ENCODE measurements around the gene MME.

GRCh38 chr3:155202626-155203025, 122.5 kb downstream of the MME start:
- TF ChIP-seq, protein P1, sequence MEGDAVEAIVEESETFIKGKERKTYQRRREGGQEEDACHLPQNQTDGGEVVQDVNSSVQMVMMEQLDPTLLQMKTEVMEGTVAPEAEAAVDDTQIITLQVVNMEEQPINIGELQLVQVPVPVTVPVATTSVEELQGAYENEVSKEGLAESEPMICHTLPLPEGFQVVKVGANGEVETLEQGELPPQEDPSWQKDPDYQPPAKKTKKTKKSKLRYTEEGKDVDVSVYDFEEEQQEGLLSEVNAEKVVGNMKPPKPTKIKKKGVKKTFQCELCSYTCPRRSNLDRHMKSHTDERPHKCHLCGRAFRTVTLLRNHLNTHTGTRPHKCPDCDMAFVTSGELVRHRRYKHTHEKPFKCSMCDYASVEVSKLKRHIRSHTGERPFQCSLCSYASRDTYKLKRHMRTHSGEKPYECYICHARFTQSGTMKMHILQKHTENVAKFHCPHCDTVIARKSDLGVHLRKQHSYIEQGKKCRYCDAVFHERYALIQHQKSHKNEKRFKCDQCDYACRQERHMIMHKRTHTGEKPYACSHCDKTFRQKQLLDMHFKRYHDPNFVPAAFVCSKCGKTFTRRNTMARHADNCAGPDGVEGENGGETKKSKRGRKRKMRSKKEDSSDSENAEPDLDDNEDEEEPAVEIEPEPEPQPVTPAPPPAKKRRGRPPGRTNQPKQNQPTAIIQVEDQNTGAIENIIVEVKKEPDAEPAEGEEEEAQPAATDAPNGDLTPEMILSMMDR (IDR thresholded peaks at IDR 0.05; ENCODE audit: low read depth, low read length), result no peak
- no peak for TF ChIP-seq EZH2phosphoT487 (IDR thresholded peaks at IDR 0.05; ENCODE audit: low read depth)
